ENCODE results near the gene ARHGEF10L. TPM values are rescaled to one million over a fixed set of nuclear protein-coding genes. Genes with fewer than 3 reads are reported as not detected.

Gene ARHGEF10L
- total RNA-seq, 1 donor from 2014 or later, result 24.0 TPM

GRCh38 chr1:17729248-17729647 lies 189.8 kb downstream of the ARHGEF10L start:
- Mint-ChIP-seq H3K27ac (ENCODE audit: unreplicated experiment) (no peak overlapping the region), H3K27me3 (ENCODE audit: unreplicated experiment) (peaks cover 14% of the 10 kb centered on the region), H3K9me3 (ENCODE audit: unreplicated experiment) (no peaks in the 10 kb centered on the region), H3K4me3 (ENCODE audit: unreplicated experiment) (no peak overlapping the region), H3K4me1 (ENCODE audit: unreplicated experiment) (no peaks in the 10 kb centered on the region), H3K36me3 (ENCODE audit: unreplicated experiment) (no peaks in the 10 kb centered on the region)
- no peak for DNase-seq (ENCODE audit: extremely low spot score, unreplicated experiment)
- no peak for TF ChIP-seq CTCF (IDR thresholded peaks at IDR 0.05)

- H3K36me3 Mint-ChIP-seq (ENCODE audit: unreplicated experiment), result no peaks in the 10 kb centered on the region
- no peak for DNase-seq (ENCODE audit: extremely low spot score, unreplicated experiment)
- no peaks in the 10 kb centered on the region for H3K9me3 Mint-ChIP-seq (ENCODE audit: unreplicated experiment)
- no peak for TF ChIP-seq CTCF (IDR thresholded peaks at IDR 0.05)
- peaks cover 14% of the 10 kb centered on the region for H3K27me3 Mint-ChIP-seq (ENCODE audit: unreplicated experiment)
- H3K4me3 Mint-ChIP-seq (ENCODE audit: unreplicated experiment), result no peak overlapping the region
- no peak overlapping the region for H3K27ac Mint-ChIP-seq (ENCODE audit: unreplicated experiment)
- H3K4me1 Mint-ChIP-seq (ENCODE audit: unreplicated experiment), result no peaks in the 10 kb centered on the region
Measured at GRCh38 chr1:17729909-17730308, 190.4 kb downstream of the ARHGEF10L start.

- H3K36me3 Mint-ChIP-seq (ENCODE audit: unreplicated experiment), result no peaks in the 10 kb centered on the region
- no peaks in the 10 kb centered on the region for H3K9me3 Mint-ChIP-seq (ENCODE audit: unreplicated experiment)
- H3K27ac Mint-ChIP-seq (ENCODE audit: unreplicated experiment), result no peak overlapping the region
- DNase-seq (ENCODE audit: extremely low spot score, unreplicated experiment), result no peak
- peaks cover 7% of the 10 kb centered on the region for H3K27me3 Mint-ChIP-seq (ENCODE audit: unreplicated experiment)
- no peak for TF ChIP-seq CTCF (IDR thresholded peaks at IDR 0.05)
- H3K4me1 Mint-ChIP-seq (ENCODE audit: unreplicated experiment), result no peaks in the 10 kb centered on the region
- H3K4me3 Mint-ChIP-seq (ENCODE audit: unreplicated experiment), result no peak overlapping the region
Measured at GRCh38 chr1:17731460-17731859, 192.0 kb downstream of the ARHGEF10L start.

- H3K4me1 Mint-ChIP-seq (ENCODE audit: unreplicated experiment), result no peaks in the 10 kb centered on the region
- H3K36me3 Mint-ChIP-seq (ENCODE audit: unreplicated experiment), result no peaks in the 10 kb centered on the region
- DNase-seq (ENCODE audit: extremely low spot score, unreplicated experiment), result no peak
- peaks cover 2% of the 10 kb centered on the region for H3K27me3 Mint-ChIP-seq (ENCODE audit: unreplicated experiment)
- no peak overlapping the region for H3K27ac Mint-ChIP-seq (ENCODE audit: unreplicated experiment)
- TF ChIP-seq CTCF (IDR thresholded peaks at IDR 0.05), result no peak
- H3K9me3 Mint-ChIP-seq (ENCODE audit: unreplicated experiment), result no peaks in the 10 kb centered on the region
- no peak overlapping the region for H3K4me3 Mint-ChIP-seq (ENCODE audit: unreplicated experiment)
Measured at GRCh38 chr1:17732475-17732874, 193.0 kb downstream of the ARHGEF10L start.

GRCh38 chr1:17733661-17734060 lies 194.2 kb downstream of the ARHGEF10L start:
- Mint-ChIP-seq H3K36me3 (ENCODE audit: unreplicated experiment) (no peaks in the 10 kb centered on the region), H3K4me3 (ENCODE audit: unreplicated experiment) (no peak overlapping the region), H3K27me3 (ENCODE audit: unreplicated experiment) (peaks cover 2% of the 10 kb centered on the region), H3K27ac (ENCODE audit: unreplicated experiment) (no peak overlapping the region), H3K9me3 (ENCODE audit: unreplicated experiment) (no peaks in the 10 kb centered on the region), H3K4me1 (ENCODE audit: unreplicated experiment) (no peaks in the 10 kb centered on the region)
- no peak for DNase-seq (ENCODE audit: extremely low spot score, unreplicated experiment)
- TF ChIP-seq CTCF (IDR thresholded peaks at IDR 0.05), result no peak

Data from osteocyte (in vitro differentiated cells).